Spleen (tissue), 11 donors: ENCODE results near the gene HDAC3. TPM values are rescaled to one million over a fixed set of nuclear protein-coding genes. Genes with fewer than 3 reads are reported as not detected.

Source experiments
- DNase-seq: peaks from one replicate; pipeline ENCODE4 v3.0.0-alpha.2; 2020
- H3K27ac ChIP-seq, 8 donors: fragments of 200-600 bp; sonication (generic) in 7 of 8; 1 replicate in 4 of 8; 2 replicates in 4 of 8; pipeline versions ENCODE4 v1.5.0 to v1.8.0; 2016 to 2021; ENCODE audit warnings: inconsistent platforms in 4 of 8, mild to moderate bottlenecking in 4 of 8, moderate library complexity in 1 of 8
- H3K27me3 ChIP-seq, 7 donors: fragments of 200-600 bp; sonication (generic) in 6 of 7; replicated peaks in 1 of 7; 1 replicate in 4 of 7; 2 replicates in 3 of 7; pipeline versions ENCODE4 v1.5.0 to v1.8.0; 2016 to 2021; ENCODE audit warnings: inconsistent platforms in 3 of 7, mild to moderate bottlenecking in 1 of 7
- H3K36me3 ChIP-seq, 6 donors: fragments of 200-600 bp; sonication (generic) in 5 of 6; 1 replicate in 4 of 6; 2 replicates in 2 of 6; pipeline versions ENCODE4 v1.5.0 to v1.8.0; 2016 to 2021; ENCODE audit warnings: inconsistent platforms in 2 of 6
- H3K4me1 ChIP-seq, 6 donors: fragments of 200-600 bp; sonication (generic) in 5 of 6; 1 replicate in 3 of 6; 2 replicates in 3 of 6; pipeline versions ENCODE4 v1.5.0 to v1.8.0; 2016 to 2021; ENCODE audit warnings: inconsistent platforms in 3 of 6
- H3K4me3 ChIP-seq, 8 donors: fragments of 200-600 bp; sonication (generic) in 7 of 8; 1 replicate in 4 of 8; 2 replicates in 4 of 8; pipeline versions ENCODE4 v1.5.0 to v1.8.0; 2016 to 2021; ENCODE audit warnings: inconsistent platforms in 4 of 8, mild to moderate bottlenecking in 4 of 8, moderate library complexity in 2 of 8
- H3K9me3 ChIP-seq, 8 donors: fragments of 200-600 bp; sonication (generic) in 7 of 8; 1 replicate in 4 of 8; 2 replicates in 4 of 8; pipeline versions ENCODE4 v1.5.0 to v1.8.0; 2016 to 2021; ENCODE audit warnings: inconsistent platforms in 4 of 8
- CTCF ChIP-seq, 11 experiments: fragments of 200-600 bp in 7 of 11; fragments of 450-650 bp in 4 of 11; sonication (generic) in 4 of 11; IDR thresholded peaks in 8 of 11; conservative IDR thresholded peaks in 3 of 11; 1 replicate in 7 of 11; 2 replicates in 4 of 11; pipeline versions ENCODE4 v1.4.0 to v1.8.0; 2016 to 2021; ENCODE audit warnings: antibody characterized with exemption in 11 of 11, inconsistent platforms in 4 of 11, mild to moderate bottlenecking in 1 of 11
- POLR2A ChIP-seq, 3 donors: fragments of 450-650 bp; IDR thresholded peaks; one replicate each; pipeline ENCODE4 v1.5.1; 2017; ENCODE audit warnings: antibody characterized with exemption in 3 of 3, mild to moderate bottlenecking in 1 of 3
- POLR2AphosphoS5 ChIP-seq, 3 donors: sonication (generic); formaldehyde crosslinking; IDR thresholded peaks; one replicate each; pipeline ENCODE4 v1.5.1; 2017; ENCODE audit warnings: antibody characterized with exemption in 3 of 3
- WGBS, 5 donors: extraction: QIAGEN DNeasy Blood & Tissue Kit in 3 of 5; methylation state at CpG; one replicate each; pipeline versions ENCODE4 v1.1.5 to v1.1.7; 2013 to 2018; 5-methylcytosine and 5-hydroxymethylcytosine counted together
- intact Hi-C: fragments of 100-400 bp; cut with DNase I; formaldehyde crosslinking; loops from one replicate; pipeline ENCODE4 v1.15.0; 2023; ENCODE audit warnings: low total_unique reads
- polyA plus RNA-seq, 3 donors: library from polyadenylated mRNA; stranded (reverse); fragments of 200-250 nt; gene quantifications; one replicate each; pipeline ENCODE4 v1.2.1, GENCODE V29; 2013
- total RNA-seq, 7 donors: library from RNA; depleted of rRNA in 3 of 7; stranded (reverse); fragments of >200 nt in 3 of 7; fragmentation: NEBNext Ultra II Directional in 4 of 7; extraction: Animal tissue kit (Norgen Biotek cat#: 25700) in 4 of 7; gene quantifications; one replicate each; pipeline versions ENCODE4 v1.1.0 to v1.2.1, GENCODE V29; 2016 to 2021
- donor health status: healthy with polysubstance abuse.
- donor health status: DM: no; HTN: no; CAD: no; lungs with moderate emphysema.
- donor health status: DM: no; HTN: no; CAD: no.
- donor health status: Bipolar disorder and iron deficiency.
- donor health status: healthy.
- donor health status: DM: no; HTN: no; CAD: no.
- donor health status: DM: yes; HTN: yes; CAD: no.

The HDAC3 gene
- total and polyA plus RNA-seq, 10 donors, result 51.1 to 108 (median 64.8) TPM

GRCh38 chr5:141639357-141640050 is 2.9 kb upstream of the HDAC3 start:
- Histone ChIP-seq H3K27me3 (no peaks in the 10 kb centered on the region), H3K36me3 (peaks cover 0 to 56% (median 21%) of the 10 kb centered on the region in 6 donors), H3K9me3 (no peaks in the 10 kb centered on the region), H3K27ac (no peak overlapping the region), H3K4me1 (peaks cover 17 to 45% (median 32%) of the 10 kb centered on the region in 6 donors), H3K4me3 (no peak overlapping the region)
- TF ChIP-seq POLR2AphosphoS5 (IDR thresholded peaks at IDR 0.05) (no peak), POLR2A (IDR thresholded peaks at IDR 0.05) (no peak), CTCF (IDR thresholded peaks at IDR 0.05 in 8 of 11, conservative IDR thresholded peaks at IDR 0.05 in 3 of 11) (no peak)
- DNase-seq, result no peak
- 90 to 95% (median 92%) methylated on average over 8 to 12 of the region's 12 CpGs for WGBS, 5 donors
- intact Hi-C loops, result no loop called here

GRCh38 chr5:141638771-141639170 is 2.1 kb upstream of the HDAC3 start:
- 88 to 100% (median 98%) methylated on average over 2 of the region's 2 CpGs for WGBS, 5 donors

GRCh38 chr5:141637767-141638419 is 1.2 kb upstream of the HDAC3 start:
- H3K9me3 ChIP-seq, result no peaks in the 10 kb centered on the region
- peak overlapping the region; percentile 54 to 96 (median 82) for H3K4me3 ChIP-seq
- TF ChIP-seq POLR2A (IDR thresholded peaks at IDR 0.05) (no peak), POLR2AphosphoS5 (IDR thresholded peaks at IDR 0.05) (peak; percentile 36 to 71 (median 40)), CTCF (IDR thresholded peaks at IDR 0.05 in 8 of 11, conservative IDR thresholded peaks at IDR 0.05 in 3 of 11) (peak; percentile 30 to 72 (median 55))
- H3K27ac ChIP-seq, result peak overlapping the region; percentile 63 to 89 (median 80)
- peaks cover 18 to 56% (median 40%) of the 10 kb centered on the region in 6 donors for H3K4me1 ChIP-seq
- WGBS, 5 donors, result 5 to 9% (median 7%) methylated on average over 19 to 40 of the region's 40 CpGs
- intact Hi-C loops, result no loop called here
- H3K27me3 ChIP-seq, result no peaks in the 10 kb centered on the region
- H3K36me3 ChIP-seq, result peaks cover 0 to 50% (median 9%) of the 10 kb centered on the region in 6 donors
- peak; percentile 92 for DNase-seq

More at GRCh38 chr5:141638771-141639170, 2.1 kb upstream of the HDAC3 start:
- peak overlapping the region in 1 of 8 donors; percentile 95 for H3K4me3 ChIP-seq
- no peaks in the 10 kb centered on the region for H3K27me3 ChIP-seq
- intact Hi-C loops, result no loop called here
- peaks cover 0 to 52% (median 14%) of the 10 kb centered on the region in 6 donors for H3K36me3 ChIP-seq
- H3K4me1 ChIP-seq, result peaks cover 17 to 53% (median 37%) of the 10 kb centered on the region in 6 donors
- TF ChIP-seq CTCF (IDR thresholded peaks at IDR 0.05 in 8 of 11, conservative IDR thresholded peaks at IDR 0.05 in 3 of 11), result no peak
- TF ChIP-seq POLR2A (IDR thresholded peaks at IDR 0.05), result no peak
- TF ChIP-seq POLR2AphosphoS5 (IDR thresholded peaks at IDR 0.05), result no peak
- peak overlapping the region in 2 of 8 donors; percentile 87 to 89 for H3K27ac ChIP-seq
- H3K9me3 ChIP-seq, result no peaks in the 10 kb centered on the region
- DNase-seq, result no peak
